IPS-18c (cell line): ENCODE data around the gene SLAMF8.

Source experiments
- H3K4me3 ChIP-seq: 2 replicates; pipeline ENCODE4 v1.7.0; 2013; ENCODE audit warnings: low read depth, mild to moderate bottlenecking, low read length, moderate library complexity; ENCODE audit not compliant: insufficient read depth
- H3K9me3 ChIP-seq: one replicate; pipeline ENCODE4 v1.6.1; 2013; ENCODE audit warnings: mild to moderate bottlenecking, low read length, moderate library complexity; ENCODE audit not compliant: control insufficient read depth, insufficient read depth

The SLAMF8 gene

DNA sequence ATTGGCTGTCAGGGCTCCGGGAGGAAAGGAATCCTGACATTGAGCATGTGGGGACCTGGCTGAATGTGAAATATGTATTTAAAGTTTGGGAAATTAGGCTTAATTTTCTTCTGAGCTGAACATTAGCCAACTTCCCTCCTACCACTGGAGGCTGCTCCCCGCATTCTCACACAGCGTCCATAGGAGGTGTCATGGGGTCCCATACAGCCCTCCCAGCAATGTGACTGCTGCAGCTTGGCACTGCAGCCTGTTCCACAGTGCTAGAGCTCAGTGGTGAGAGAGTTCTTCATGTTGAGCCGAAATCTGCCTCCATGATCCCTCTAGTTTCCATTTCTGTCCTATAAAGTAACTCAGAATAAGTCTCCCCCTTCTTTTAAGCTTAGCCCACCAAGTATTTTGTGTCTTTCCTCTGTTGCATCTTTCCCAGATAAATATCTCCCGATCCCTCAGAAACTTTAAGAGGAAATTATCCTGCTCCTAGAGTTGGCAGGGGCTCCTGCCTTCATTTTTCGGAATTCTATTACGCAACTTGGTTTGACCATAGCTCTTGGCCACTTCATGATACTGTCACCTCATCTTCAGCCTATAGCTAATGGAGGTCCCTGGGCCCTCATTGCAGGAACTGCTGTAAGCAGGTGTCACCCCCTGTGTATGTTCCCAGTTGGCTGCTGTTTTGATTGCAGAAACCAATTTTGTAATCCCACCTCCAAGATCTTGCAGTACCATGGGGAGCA is 22.6 kb upstream of the SLAMF8 start:
- Histone ChIP-seq H3K9me3 (no peaks in the 10 kb centered on the region), H3K4me3 (no peak overlapping the region)

DNA sequence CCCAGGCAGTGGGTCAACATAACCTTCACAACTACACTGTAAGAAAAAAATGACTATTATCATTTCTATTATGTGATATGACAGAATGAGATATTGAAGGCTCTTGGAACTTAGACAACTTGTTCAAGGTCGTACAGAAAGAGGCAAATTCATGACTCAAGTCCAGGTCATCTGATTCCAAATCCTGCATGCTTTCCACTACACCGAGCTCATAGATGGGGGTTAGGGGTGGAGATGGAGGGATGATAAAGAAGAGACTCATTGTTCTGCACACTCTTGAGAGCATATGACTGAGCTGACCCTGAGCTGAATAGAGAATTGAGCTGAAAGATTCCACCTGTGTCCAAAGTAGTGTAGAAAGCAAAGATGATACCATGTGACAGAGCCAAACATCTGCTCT is 21.7 kb upstream of the SLAMF8 start:
- Histone ChIP-seq H3K9me3 (no peaks in the 10 kb centered on the region), H3K4me3 (no peak overlapping the region)

DNA sequence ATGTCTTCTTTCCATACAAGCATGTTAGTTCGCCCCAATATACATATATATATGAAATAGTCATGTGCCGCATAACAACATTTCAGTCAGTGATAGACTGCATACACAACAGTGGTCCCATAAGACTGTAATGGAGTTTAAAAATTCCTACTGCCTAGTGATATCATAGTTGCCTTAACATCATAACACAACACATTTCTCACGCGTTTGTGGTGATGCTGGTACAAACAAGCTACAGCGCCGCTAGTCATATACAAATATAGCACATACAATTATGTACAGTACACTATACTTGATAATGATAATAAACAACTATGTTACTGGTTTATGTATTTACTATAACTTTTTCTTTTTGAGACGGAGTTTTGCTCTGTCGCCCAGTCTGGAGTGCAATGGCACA is 10.7 kb upstream of the SLAMF8 start:
- no peaks in the 10 kb centered on the region for H3K9me3 ChIP-seq
- no peak overlapping the region for H3K4me3 ChIP-seq

DNA sequence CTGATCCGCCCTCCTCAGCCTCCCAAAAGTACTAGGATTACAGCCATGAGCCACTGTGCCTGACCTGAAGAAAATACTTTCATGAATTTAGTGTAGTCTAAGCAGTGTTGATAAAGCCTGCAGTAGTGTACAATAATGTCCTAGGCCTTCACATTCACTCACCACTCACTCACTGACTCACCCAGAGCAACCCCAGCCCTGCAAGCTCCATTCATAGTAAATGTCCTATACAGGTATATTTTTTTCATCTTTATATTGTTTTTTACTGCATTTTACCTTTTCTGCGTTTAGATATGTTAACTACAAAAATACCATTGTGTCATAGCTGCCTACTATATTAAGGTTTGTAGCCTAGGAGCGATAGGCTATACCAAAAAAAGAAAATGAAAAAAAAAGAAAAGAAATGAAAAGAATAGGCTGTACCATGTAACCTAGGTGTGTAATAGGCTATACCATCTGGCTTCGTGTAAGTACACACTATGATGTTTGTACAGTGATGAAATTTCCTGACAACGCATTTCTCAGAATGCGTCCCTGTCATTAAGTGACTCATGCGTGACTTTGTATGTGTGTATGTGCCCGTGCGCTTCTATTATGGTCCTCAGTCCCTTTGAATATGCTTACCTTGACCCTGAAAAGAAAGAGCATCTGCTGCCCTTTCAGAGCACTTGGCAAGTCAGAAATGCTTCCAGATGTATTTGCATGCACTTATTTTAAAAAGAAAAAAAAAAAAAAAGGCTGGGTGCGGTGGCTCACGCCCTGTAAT is 9.2 kb upstream of the SLAMF8 start:
- Histone ChIP-seq H3K9me3 (no peaks in the 10 kb centered on the region), H3K4me3 (no peak overlapping the region)

DNA sequence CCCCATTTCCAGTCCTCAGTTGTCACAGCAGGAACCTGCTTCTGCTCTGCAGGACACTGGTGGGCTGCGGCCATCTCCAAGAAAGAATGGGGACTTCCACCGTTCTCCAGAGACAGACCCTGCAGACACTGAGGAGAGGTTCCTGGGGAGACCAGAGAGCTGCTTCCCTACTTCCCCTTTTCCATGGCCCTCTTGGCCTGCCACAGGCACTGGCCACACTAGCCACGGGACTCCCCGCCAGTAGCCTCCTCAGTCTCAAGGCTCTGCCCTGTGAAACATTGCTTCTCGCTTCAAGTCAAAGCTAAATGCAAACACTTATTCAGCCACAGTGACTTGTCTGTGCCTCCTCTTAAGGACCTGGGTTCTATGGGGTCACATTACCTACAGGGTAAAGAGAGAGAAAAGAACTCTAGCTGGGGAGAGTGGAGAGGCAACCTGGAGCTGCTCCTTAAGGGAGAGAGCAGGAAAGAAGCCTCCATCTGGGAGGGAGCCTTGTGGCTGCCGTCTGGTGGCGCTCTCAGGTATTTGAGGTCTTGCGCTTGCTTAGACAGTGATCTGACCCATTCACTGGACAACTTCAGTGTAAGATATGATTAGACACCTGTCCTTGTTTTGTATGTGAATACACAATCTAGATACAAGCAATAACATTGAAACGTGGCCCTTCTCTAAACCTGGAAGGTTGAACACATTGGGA is 5.4 kb upstream of the SLAMF8 start:
- Histone ChIP-seq H3K4me3 (no peak overlapping the region), H3K9me3 (no peaks in the 10 kb centered on the region)

DNA sequence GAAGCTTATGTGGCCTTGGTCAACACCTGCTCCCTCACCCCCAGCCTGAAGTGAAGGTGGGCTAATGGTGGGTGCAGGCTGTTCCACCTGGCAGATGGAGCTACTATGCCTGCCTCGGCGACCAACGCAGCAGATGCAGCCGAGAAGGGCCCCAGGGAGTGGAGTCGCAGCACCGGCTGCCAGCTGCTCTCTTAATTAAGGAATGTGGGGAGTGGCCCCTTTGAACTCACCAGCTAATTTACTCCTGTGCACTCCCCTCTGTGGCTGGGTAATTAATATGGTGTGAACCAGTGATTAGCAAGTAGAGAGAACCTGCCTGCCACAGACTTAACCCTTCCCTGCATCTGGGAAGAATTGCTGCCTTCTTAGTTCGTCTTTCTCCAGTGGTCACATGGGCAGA is 3.3 kb upstream of the SLAMF8 start:
- no peaks in the 10 kb centered on the region for H3K9me3 ChIP-seq
- no peak overlapping the region for H3K4me3 ChIP-seq

DNA sequence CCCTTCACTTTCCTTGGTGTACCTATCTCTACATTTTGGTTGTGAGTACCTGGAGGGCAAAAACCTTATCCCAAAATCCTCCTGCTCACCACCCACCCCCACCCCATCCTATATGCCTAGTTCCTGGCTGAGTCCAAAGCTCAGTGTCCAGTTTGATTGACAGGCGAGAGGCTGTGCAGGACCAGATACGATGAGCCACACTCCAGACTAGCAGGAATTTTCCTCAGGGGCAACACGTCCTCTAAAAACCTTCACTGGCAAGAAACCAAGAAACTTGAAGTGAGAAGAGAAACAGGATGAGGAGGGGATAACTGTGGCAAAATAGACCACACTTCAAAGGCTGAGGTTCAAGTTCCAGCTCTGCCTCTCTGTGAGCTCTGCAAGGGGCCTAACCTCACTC is 1.1 kb upstream of the SLAMF8 start:
- no peak overlapping the region for H3K4me3 ChIP-seq
- H3K9me3 ChIP-seq = no peaks in the 10 kb centered on the region

DNA sequence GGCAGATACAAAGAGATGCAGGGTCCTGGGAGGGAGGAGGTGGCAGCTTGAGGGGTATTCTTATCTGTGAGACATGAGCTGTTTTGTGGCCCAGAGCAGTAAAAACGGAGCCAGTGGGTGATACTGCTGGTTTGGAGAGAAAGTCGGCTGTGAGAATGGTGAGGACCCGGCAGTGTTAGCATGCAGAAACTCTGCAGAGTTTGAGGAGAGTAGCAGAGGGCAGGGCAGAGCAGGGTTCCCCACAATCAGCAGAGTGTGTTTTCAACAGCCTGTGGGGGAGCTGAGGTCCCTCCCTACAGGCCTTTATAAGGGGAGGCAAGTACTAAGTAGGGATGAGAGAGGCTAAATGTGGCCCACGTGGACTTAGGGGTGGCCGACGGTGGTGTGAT is 423 bp downstream of the SLAMF8 start:
- Histone ChIP-seq H3K9me3 (no peaks in the 10 kb centered on the region), H3K4me3 (no peak overlapping the region)

DNA sequence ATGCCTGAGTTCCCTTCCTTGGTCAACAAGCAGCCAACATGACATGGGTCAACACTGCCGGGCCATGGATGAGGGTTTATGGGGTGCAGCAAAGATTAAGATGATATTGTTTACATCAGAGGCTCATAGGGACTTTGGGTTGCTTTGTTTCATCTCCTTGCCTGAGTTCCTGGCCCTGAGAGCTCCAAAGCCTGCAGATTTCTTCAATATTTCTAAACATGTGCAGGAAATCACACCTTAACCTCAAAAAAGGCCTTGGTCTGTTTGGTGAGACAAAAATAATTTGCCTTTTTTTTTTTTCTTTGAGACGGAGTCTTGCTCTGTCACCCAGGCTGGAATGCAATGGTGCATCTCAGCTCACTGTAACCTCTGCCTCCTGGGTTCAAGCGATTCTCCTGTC is 876 bp downstream of the SLAMF8 start:
- Histone ChIP-seq H3K9me3 (no peaks in the 10 kb centered on the region), H3K4me3 (no peak overlapping the region)

DNA sequence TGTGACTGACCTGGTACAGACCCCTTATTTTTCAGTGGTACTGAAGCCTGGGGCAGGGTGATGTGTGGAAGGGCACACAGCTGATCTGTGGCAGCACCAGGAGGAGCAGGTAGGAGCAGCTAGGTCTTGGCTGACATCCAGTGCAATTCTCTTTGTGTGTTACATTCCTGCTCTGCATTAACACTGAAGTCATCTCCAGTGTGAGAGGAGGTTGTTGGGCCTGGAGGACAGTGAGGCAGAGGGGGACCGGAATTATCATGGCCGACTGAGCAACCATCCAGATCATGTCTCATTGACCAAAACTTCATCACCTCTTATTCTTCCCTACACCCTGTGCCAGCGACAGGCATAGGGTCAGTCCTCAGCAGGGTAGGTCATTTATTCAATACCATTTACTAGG is 1.5 kb downstream of the SLAMF8 start:
- H3K9me3 ChIP-seq = no peaks in the 10 kb centered on the region

DNA sequence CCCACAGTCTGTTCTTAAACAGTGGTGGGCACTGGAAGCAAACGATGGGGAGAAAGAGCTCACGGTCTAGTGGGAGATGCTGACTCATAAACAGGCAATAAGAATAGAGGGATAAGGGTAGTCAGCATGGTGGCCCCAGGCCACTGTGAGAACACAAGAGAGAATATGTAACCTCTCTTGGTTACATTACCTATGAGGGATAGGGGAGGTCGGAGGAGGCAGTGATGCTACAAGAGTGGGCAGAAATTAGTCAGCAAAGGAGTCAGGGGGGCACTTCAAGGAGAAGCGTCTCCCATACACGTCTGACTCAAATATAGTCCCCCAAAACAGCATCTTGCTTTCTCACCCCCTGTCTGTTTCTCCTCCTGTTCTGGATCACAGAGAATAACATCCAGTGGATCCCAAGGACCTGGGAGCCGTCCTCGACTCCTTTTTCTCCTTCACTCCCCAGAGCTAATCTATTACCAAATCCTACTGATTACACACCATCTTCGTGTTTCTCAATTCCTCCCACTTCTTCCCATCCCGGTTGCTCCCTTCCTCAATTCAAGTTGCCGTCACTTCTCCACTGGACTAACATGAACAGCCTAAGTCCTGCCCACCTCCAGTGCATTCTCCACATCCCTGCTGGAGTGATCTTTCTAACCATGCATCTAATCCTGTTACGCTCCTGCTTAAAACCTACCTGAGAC is 2.1 kb downstream of the SLAMF8 start:
- Histone ChIP-seq H3K4me3 (no peak overlapping the region), H3K9me3 (no peaks in the 10 kb centered on the region)

More for the DNA sequence above, 1.5 kb downstream of the SLAMF8 start:
- no peak overlapping the region for H3K4me3 ChIP-seq

DNA sequence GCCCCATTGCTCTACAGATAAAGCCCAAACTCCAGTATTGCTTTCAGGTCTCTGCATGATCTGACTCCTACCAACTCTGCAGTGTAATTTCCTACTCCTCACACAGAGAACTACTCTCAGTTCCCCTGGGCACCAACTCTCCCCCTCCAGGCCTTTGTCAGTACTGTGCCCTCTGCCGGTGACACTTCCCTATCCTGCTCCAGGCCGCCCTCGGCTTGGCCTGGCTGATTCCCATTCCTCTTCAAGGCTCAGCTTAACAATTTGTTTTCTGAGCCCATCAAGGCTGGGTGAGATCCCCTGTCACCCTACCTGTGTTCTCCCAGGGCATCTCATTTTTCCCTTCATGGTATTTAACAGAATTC is 2.6 kb downstream of the SLAMF8 start:
- Histone ChIP-seq H3K4me3 (no peak overlapping the region), H3K9me3 (no peaks in the 10 kb centered on the region)

DNA sequence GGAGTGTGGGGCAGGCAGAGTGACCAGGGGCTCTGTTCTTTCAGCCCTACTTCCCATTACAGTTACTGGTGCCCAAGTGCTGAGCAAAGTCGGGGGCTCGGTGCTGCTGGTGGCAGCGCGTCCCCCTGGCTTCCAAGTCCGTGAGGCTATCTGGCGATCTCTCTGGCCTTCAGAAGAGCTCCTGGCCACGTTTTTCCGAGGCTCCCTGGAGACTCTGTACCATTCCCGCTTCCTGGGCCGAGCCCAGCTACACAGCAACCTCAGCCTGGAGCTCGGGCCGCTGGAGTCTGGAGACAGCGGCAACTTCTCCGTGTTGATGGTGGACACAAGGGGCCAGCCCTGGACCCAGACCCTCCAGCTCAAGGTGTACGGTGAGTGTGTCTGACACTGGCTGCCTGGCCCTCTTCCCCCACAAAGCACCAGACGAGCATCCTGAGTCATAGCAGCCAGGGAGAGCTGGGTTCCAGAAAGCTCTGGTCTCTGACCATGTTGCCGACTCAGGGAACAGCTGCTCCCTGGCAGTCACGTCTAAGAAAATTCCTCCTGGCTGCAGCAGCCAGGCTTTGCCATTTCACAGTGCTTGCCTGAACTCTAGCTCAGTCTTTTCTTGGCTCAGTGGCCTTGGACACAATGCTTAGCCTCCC is 3.3 kb downstream of the SLAMF8 start:
- no peaks in the 10 kb centered on the region for H3K9me3 ChIP-seq

DNA sequence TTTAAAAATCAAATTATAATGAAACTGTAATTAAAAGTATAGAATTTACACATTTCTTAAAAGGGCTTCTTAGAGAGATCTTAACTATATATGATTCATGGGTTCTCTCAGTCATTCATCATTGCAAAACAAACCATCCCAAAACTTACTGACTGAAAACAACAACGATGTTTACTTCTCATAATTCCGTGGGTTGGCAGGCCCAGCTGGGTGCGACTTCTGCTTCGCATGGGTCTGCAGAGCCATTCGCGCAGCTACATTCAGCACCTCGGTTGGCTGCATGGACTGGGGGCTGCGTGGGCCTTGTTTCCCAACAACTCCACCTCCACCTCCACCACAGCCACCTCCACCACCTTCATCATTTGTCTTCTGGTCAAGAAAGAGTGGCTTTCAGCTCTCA is 4.0 kb downstream of the SLAMF8 start:
- H3K4me3 ChIP-seq = no peak overlapping the region
- H3K9me3 ChIP-seq = no peaks in the 10 kb centered on the region

More for the DNA sequence above, 3.3 kb downstream of the SLAMF8 start:
- H3K4me3 ChIP-seq = no peak overlapping the region

DNA sequence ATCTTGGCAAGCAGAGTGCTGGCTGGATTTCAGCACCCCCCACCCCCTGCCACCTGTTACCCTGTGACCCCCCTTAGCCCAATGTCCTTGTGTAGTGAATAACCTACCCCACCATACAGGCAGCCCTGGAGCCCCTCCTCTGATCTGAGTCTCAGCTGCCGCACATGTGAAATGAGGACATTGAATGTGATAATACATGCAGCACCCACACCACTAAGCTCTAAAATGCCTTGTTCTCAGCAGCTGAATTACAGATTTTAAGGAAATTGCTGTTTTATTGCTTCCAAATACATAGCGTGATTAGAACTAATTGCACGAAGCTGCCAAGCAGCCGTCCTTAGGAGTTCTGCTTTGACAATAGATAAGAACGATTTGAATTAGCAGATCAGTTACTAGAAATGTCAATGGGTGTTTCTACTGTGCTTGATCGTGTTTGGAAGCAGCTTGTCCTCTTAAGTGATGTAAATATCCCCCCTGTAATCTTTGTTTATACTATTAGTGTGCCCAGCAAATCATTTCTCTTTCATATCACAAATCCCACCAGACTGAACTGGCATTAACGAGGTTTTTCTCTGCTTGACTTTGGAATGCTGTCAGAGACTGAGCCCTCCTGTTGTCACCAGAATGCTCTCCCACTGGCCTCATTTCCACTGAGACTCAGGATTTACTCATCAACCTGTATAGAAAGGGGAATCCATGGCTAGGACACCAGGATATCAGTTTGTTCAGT is 4.9 kb downstream of the SLAMF8 start:
- no peaks in the 10 kb centered on the region for H3K9me3 ChIP-seq
- no peak overlapping the region for H3K4me3 ChIP-seq

DNA sequence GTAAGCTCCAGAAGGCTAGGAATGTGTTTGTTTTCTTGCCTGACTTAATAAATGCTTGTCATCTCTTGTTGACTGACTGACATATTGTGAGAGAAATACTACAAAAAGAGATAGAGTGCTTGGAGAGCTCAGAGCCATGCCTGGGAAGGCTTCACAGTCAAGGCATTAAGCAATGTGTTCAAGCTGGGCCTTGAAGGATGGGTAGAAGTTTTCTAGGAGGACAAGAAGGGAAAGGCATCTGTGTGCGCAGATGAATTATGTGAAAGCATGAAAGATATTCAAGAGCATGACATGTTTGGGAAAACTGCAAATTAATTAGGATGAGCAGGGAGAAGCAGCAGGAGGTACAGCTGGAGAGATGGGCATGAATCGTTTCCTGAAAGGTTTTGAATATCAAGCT is 5.6 kb downstream of the SLAMF8 start:
- no peaks in the 10 kb centered on the region for H3K9me3 ChIP-seq
- H3K4me3 ChIP-seq = no peak overlapping the region

DNA sequence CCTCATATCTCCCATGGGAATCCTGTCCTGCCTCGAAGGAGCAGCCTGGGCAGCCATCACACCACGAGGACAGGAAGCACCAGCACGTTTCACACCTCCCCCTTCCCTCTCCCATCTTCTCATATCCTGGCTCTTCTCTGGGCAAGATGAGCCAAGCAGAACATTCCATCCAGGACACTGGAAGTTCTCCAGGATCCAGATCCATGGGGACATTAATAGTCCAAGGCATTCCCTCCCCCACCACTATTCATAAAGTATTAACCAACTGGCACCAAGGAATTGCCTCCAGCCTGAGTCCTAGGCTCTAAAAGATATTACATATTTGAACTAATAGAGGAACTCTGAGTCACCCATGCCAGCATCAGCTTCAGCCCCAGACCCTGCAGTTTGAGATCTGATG is 8.7 kb downstream of the SLAMF8 start:
- Histone ChIP-seq H3K9me3 (peaks cover 2% of the 10 kb centered on the region), H3K4me3 (no peak overlapping the region)
